ENCODE results near the gene GALNT6. TPM values are rescaled to one million over a fixed set of nuclear protein-coding genes. Genes with fewer than 3 reads are reported as not detected.
A peak's percentile ranks its signal among the peaks of the same experiment; 100 is the strongest.

GALNT6 gene
- total and polyA plus RNA-seq, 3 donors from 2014 or later = 1.7 to 2.8 (median 2.8) TPM

DNA sequence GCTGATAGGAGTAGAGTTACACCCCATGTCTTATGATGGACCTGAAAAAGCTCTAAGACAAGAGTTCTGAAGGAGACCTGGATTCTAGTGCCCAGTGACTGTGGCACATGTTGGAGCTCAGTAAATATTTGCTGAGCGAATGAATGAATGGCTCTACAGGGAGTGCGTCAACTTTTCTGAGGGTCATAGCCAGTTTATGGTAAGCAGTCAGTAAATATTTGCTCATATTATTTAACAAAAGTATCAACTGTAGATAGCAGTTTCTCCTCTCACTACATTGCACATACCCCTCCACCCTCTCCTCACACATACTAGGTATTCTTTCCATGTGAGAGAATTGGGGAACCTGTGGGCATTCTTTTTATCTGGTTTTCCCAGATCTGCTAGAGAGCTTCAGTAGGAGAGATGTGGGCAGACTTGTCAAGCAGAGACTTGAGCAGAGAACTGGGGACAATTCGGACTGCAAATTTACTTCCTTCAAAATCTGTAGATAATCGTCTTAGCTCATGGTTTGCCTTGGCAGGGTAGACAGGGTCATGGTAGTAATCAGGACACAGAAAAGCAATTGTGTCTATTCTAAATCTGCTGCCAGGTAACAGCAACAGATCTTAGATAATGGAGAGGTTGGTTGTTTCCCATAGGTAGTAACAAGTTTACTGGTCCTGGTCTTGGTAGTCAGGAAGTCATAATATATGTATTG is 39.1 kb upstream of the GALNT6 start:
- WGBS, 2 donors = 71 to 74% methylated on average over 4 of the region's 4 CpGs

DNA sequence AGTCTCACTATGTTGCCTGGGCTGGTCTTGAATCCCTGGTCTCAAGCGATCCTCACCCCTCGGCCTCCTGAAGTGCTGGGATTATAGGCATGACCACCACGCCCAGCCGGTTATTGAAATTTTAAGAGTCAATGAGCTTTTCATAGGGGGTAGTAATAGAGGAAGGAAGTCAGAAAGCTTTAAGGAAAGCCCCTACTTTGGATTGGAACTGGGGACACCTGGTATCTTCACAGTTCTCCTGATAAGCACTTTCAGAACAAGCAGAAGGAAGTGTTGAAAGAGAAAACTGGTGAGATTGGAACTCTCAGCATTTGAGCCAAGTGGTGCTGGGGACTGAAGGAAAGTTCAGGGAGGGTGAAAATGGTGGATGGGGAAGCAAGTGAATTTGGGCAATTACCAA is 38.5 kb upstream of the GALNT6 start:
- Histone ChIP-seq H3K36me3 (ENCODE audit: low read depth, missing control alignments) (no peaks in the 10 kb centered on the region), H3K4me1 (no peaks in the 10 kb centered on the region), H3K4me3 (no peak overlapping the region), H3K27ac (no peak overlapping the region), H3K9me3 (no peaks in the 10 kb centered on the region), H3K27me3 (no peaks in the 10 kb centered on the region)
- WGBS, 2 donors = 96 to 98% methylated on average over 4 of the region's 4 CpGs
- intact Hi-C loops (cut with DNase I; ENCODE audit: low total_unique reads) = no loop called here
- TF ChIP-seq, protein P1, sequence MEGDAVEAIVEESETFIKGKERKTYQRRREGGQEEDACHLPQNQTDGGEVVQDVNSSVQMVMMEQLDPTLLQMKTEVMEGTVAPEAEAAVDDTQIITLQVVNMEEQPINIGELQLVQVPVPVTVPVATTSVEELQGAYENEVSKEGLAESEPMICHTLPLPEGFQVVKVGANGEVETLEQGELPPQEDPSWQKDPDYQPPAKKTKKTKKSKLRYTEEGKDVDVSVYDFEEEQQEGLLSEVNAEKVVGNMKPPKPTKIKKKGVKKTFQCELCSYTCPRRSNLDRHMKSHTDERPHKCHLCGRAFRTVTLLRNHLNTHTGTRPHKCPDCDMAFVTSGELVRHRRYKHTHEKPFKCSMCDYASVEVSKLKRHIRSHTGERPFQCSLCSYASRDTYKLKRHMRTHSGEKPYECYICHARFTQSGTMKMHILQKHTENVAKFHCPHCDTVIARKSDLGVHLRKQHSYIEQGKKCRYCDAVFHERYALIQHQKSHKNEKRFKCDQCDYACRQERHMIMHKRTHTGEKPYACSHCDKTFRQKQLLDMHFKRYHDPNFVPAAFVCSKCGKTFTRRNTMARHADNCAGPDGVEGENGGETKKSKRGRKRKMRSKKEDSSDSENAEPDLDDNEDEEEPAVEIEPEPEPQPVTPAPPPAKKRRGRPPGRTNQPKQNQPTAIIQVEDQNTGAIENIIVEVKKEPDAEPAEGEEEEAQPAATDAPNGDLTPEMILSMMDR (IDR thresholded peaks at IDR 0.05) = no peak
- no peak for TF ChIP-seq POLR2A (IDR thresholded peaks at IDR 0.05)
- DNase-seq = no peak

More for the DNA sequence above, 39.1 kb upstream of the GALNT6 start:
- Histone ChIP-seq H3K36me3 (ENCODE audit: low read depth, missing control alignments) (no peaks in the 10 kb centered on the region), H3K9me3 (no peaks in the 10 kb centered on the region), H3K4me1 (no peaks in the 10 kb centered on the region), H3K4me3 (no peak overlapping the region), H3K27me3 (no peaks in the 10 kb centered on the region), H3K27ac (no peak overlapping the region)
- DNase-seq = no peak
- TF ChIP-seq, protein P1 (IDR thresholded peaks at IDR 0.05) = no peak
- no peak for TF ChIP-seq POLR2A (IDR thresholded peaks at IDR 0.05)
- intact Hi-C loops (cut with DNase I; ENCODE audit: low total_unique reads) = no loop called here

DNA sequence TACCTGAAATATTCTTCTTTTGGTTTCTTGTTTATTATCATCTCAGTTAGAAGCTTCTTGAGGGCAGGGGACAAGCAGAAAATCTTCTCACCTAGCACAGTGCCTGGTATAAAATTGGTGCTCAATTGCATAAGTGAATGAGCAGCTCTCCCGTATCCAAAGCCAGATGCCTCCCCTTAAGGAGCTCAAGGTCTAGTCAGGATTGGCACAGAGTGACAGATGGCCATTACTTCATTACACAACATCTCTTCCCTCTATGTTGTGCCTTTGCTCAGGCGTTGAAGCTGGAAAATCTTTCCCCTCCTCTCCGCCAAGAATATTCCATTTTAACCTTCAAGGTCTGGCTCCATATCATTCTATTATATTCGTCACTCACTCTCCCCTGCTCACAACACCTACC is 37.0 kb upstream of the GALNT6 start:
- TF ChIP-seq, protein P1 (IDR thresholded peaks at IDR 0.05) = no peak
- Histone ChIP-seq H3K27me3 (no peaks in the 10 kb centered on the region), H3K36me3 (ENCODE audit: low read depth, missing control alignments) (no peaks in the 10 kb centered on the region), H3K27ac (no peak overlapping the region), H3K4me3 (no peak overlapping the region), H3K4me1 (no peaks in the 10 kb centered on the region), H3K9me3 (no peaks in the 10 kb centered on the region)
- intact Hi-C loops (cut with DNase I; ENCODE audit: low total_unique reads) = no loop called here
- WGBS, 2 donors = 85 to 89% methylated on average over 4 of the region's 4 CpGs
- DNase-seq = no peak

DNA sequence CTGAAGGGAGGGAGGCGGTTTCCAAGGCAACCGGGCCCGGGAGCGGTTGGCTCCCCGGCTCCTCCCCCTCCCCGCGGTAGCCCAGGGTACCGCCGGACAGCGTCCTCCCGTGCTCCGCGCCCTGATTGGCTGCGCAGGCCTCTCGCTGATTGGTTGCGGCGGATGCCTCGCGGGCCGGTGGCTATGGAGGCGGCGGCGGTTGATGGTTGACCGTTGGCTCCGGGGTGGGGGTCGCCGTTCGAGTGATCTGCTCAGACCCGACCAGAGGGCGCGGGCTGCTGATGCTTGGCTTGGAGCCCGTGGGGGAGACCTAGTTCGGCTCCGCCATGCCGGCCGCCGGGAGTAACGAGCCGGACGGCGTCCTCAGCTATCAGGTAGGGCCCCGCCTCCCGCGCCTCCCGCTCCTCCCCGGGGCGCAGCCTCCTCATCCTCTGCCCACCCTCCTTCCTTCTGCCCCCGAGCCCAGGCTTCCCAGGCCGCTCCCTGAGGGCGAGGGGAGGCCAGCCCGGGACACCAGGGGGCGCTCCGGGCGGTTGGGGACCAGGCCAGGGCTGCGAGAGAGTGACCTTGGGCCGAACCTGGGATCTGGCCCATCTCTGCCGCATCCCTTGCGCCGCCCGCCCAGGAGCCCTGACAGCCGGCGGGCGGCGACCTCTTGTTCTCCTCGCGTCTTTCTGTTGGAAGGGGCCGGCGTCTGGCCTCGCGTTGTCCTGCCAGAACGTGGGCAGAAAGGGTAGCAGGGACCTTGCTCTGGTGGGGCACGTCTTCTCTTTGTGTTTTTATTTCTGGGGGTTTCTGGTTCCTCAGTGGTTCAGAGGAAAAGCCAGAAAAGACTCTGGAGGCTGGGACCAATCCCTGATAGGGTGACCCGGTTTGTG is 33.7 kb upstream of the GALNT6 start, which contains the start of gene SLC4A8:
TSS of gene SLC4A8 (plus strand) at position 170 of the 878 bp plus-strand sequence. CDS start at position 327, 157 bp downstream.
- H3K9me3 ChIP-seq = no peaks in the 10 kb centered on the region
- peak within 1 kb of the TSS; percentile 63 to 64 for H3K27ac ChIP-seq
- TF ChIP-seq POLR2A (IDR thresholded peaks at IDR 0.05) = no peak
- TF ChIP-seq, protein P1 (IDR thresholded peaks at IDR 0.05) = peak; percentile 53 to 78 (median 72)
- intact Hi-C loops (cut with DNase I; ENCODE audit: low total_unique reads) = loop anchor here (5.0 kb wide), 1 partner anchor 107 kb away; no protein-coding TSS in a partner anchor
- no peaks in the 10 kb centered on the region for H3K36me3 ChIP-seq (ENCODE audit: low read depth, missing control alignments)
- no peaks in the 10 kb centered on the region for H3K4me1 ChIP-seq
- WGBS, 2 donors = 2 to 19% methylated on average over 3 to 58 of the region's 73 CpGs
- peak within 1 kb of the TSS; percentile 50 to 73 for H3K4me3 ChIP-seq
- no peaks in the 10 kb centered on the region for H3K27me3 ChIP-seq
- DNase-seq = peak; percentile 95

Data from testis (tissue), 3 donors.